ENCODE results near the gene SMPX. TPM values are rescaled to one million over a fixed set of nuclear protein-coding genes. Genes with fewer than 3 reads are reported as not detected.

The SMPX gene
- total and polyA plus RNA-seq, 4 donors = 0.09 to 0.10 TPM; not detected in 2

- Histone ChIP-seq H3K9me3 (ENCODE audit: control insufficient read depth in 4 of 4, low read length in 3 of 4) (peaks cover 0 to 2% (median under 1%) of the 10 kb centered on the region in 4 donors), H3K4me3 (ENCODE audit: low read depth in 1 of 3, low read length in 3 of 3) (no peak overlapping the region), H3K4me1 (ENCODE audit: control insufficient read depth in 4 of 4, insufficient read depth in 4 of 4, low read length in 3 of 4) (peaks cover 0 to 4% (median 0%) of the 10 kb centered on the region in 4 donors), H3K36me3 (ENCODE audit: control insufficient read depth in 4 of 4, insufficient read depth in 3 of 4, low read depth in 1 of 4, low read length in 3 of 4) (no peaks in the 10 kb centered on the region), H3K27me3 (ENCODE audit: control insufficient read depth in 4 of 4, insufficient read depth in 4 of 4, low read length in 3 of 4) (no peaks in the 10 kb centered on the region), H3K27ac (ENCODE audit: low read depth in 1 of 2, low read length in 2 of 2) (no peak overlapping the region), H3K9ac (ENCODE audit: low read depth in 1 of 2, low read length in 2 of 2) (no peak overlapping the region)
- DNase-seq (ENCODE audit: low spot score) = no peak
- TF ChIP-seq NR2F2 (IDR thresholded peaks at IDR 0.05) (no peak), YY1 (IDR thresholded peaks at IDR 0.05) (no peak), FOXA2 (IDR thresholded peaks at IDR 0.05) (no peak), FOXA1 (IDR thresholded peaks at IDR 0.05) (no peak), HNF4G (IDR thresholded peaks at IDR 0.05) (no peak), RAD21 (IDR thresholded peaks at IDR 0.05) (no peak), EGR1 (IDR thresholded peaks at IDR 0.05; ENCODE audit: low read depth in 2 of 2) (no peak), JUND (IDR thresholded peaks at IDR 0.05) (no peak)
- TF ChIP-seq, protein P1, sequence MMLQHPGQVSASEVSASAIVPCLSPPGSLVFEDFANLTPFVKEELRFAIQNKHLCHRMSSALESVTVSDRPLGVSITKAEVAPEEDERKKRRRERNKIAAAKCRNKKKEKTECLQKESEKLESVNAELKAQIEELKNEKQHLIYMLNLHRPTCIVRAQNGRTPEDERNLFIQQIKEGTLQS (IDR thresholded peaks at IDR 0.05) = no peak
- TF ChIP-seq, protein P2, sequence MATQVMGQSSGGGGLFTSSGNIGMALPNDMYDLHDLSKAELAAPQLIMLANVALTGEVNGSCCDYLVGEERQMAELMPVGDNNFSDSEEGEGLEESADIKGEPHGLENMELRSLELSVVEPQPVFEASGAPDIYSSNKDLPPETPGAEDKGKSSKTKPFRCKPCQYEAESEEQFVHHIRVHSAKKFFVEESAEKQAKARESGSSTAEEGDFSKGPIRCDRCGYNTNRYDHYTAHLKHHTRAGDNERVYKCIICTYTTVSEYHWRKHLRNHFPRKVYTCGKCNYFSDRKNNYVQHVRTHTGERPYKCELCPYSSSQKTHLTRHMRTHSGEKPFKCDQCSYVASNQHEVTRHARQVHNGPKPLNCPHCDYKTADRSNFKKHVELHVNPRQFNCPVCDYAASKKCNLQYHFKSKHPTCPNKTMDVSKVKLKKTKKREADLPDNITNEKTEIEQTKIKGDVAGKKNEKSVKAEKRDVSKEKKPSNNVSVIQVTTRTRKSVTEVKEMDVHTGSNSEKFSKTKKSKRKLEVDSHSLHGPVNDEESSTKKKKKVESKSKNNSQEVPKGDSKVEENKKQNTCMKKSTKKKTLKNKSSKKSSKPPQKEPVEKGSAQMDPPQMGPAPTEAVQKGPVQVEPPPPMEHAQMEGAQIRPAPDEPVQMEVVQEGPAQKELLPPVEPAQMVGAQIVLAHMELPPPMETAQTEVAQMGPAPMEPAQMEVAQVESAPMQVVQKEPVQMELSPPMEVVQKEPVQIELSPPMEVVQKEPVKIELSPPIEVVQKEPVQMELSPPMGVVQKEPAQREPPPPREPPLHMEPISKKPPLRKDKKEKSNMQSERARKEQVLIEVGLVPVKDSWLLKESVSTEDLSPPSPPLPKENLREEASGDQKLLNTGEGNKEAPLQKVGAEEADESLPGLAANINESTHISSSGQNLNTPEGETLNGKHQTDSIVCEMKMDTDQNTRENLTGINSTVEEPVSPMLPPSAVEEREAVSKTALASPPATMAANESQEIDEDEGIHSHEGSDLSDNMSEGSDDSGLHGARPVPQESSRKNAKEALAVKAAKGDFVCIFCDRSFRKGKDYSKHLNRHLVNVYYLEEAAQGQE (IDR thresholded peaks at IDR 0.05) = no peak
- 93% methylated on average over 2 of the region's 2 CpGs for WGBS
Observed at GRCh38 chrX:21660156-21660555, 97.8 kb downstream of the SMPX start.

DNA sequence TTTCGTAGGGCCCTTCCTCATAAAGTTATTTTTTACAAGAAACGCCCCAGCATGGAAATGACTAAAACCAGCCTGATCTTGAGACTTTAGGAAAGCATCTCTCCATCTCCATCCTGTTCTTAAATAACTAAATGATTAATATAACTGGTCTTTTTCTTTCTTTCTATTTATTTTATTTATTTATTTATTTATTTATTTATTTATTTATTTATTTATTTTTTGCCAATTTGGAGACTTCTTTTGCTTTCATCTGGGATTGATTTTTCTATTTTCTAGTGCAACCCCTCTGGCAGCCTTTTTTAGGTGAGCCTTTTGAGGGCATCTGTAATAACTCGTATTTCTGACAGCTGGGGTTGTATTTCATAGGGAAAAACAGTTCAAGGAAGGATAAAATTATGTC, 98.6 kb downstream of the SMPX start:
- Histone ChIP-seq H3K27ac (ENCODE audit: low read depth in 1 of 2, low read length in 2 of 2) (no peak overlapping the region), H3K9me3 (ENCODE audit: control insufficient read depth in 4 of 4, low read length in 3 of 4) (peaks cover 0 to 2% (median under 1%) of the 10 kb centered on the region in 4 donors), H3K4me1 (ENCODE audit: control insufficient read depth in 4 of 4, insufficient read depth in 4 of 4, low read length in 3 of 4) (peaks cover 0 to 4% (median 0%) of the 10 kb centered on the region in 4 donors), H3K9ac (ENCODE audit: low read depth in 1 of 2, low read length in 2 of 2) (no peak overlapping the region), H3K36me3 (ENCODE audit: control insufficient read depth in 4 of 4, insufficient read depth in 3 of 4, low read depth in 1 of 4, low read length in 3 of 4) (no peaks in the 10 kb centered on the region), H3K4me3 (ENCODE audit: low read depth in 1 of 3, low read length in 3 of 3) (no peak overlapping the region), H3K27me3 (ENCODE audit: control insufficient read depth in 4 of 4, insufficient read depth in 4 of 4, low read length in 3 of 4) (no peaks in the 10 kb centered on the region)
- DNase-seq (ENCODE audit: low spot score) = no peak
- 86% methylated on average over 3 of the region's 3 CpGs for WGBS
- TF ChIP-seq YY1 (IDR thresholded peaks at IDR 0.05) = no peak
- TF ChIP-seq, protein P3, sequence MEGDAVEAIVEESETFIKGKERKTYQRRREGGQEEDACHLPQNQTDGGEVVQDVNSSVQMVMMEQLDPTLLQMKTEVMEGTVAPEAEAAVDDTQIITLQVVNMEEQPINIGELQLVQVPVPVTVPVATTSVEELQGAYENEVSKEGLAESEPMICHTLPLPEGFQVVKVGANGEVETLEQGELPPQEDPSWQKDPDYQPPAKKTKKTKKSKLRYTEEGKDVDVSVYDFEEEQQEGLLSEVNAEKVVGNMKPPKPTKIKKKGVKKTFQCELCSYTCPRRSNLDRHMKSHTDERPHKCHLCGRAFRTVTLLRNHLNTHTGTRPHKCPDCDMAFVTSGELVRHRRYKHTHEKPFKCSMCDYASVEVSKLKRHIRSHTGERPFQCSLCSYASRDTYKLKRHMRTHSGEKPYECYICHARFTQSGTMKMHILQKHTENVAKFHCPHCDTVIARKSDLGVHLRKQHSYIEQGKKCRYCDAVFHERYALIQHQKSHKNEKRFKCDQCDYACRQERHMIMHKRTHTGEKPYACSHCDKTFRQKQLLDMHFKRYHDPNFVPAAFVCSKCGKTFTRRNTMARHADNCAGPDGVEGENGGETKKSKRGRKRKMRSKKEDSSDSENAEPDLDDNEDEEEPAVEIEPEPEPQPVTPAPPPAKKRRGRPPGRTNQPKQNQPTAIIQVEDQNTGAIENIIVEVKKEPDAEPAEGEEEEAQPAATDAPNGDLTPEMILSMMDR (IDR thresholded peaks at IDR 0.05; ENCODE audit: low read depth, low read length, missing input control) = no peak
- no peak for TF ChIP-seq HNF4G (IDR thresholded peaks at IDR 0.05)
- TF ChIP-seq GABPA (IDR thresholded peaks at IDR 0.05 in 1 of 2, conservative IDR thresholded peaks at IDR 0.05 in 1 of 2) = no peak
- TF ChIP-seq TAF1 (conservative IDR thresholded peaks at IDR 0.05) = no peak
- TF ChIP-seq FOXA2 (IDR thresholded peaks at IDR 0.05) = no peak
- no peak for TF ChIP-seq SP1 (IDR thresholded peaks at IDR 0.05)
- TF ChIP-seq EGR1 (IDR thresholded peaks at IDR 0.05; ENCODE audit: low read depth in 2 of 2) = no peak
- no peak for TF ChIP-seq JUND (IDR thresholded peaks at IDR 0.05)
- TF ChIP-seq RAD21 (IDR thresholded peaks at IDR 0.05) = no peak
- no peak for TF ChIP-seq HNF4A (conservative IDR thresholded peaks at IDR 0.05)
- TF ChIP-seq FOXA1 (IDR thresholded peaks at IDR 0.05) = no peak
- TF ChIP-seq, protein P1 (IDR thresholded peaks at IDR 0.05) = no peak
- TF ChIP-seq, protein P4, sequence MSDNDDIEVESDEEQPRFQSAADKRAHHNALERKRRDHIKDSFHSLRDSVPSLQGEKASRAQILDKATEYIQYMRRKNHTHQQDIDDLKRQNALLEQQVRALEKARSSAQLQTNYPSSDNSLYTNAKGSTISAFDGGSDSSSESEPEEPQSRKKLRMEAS (IDR thresholded peaks at IDR 0.05) = no peak

Data from liver (tissue), 9 donors.